K562 (cell line): ENCODE data around the gene RNF214. TPM values are rescaled to one million over a fixed set of nuclear protein-coding genes. Genes with fewer than 3 reads are reported as not detected.

ENCODE experiments used
- CBX5 ChIP-seq: IDR thresholded peaks from 2 replicates; pipeline ENCODE4 v1.6.1; 2014; ENCODE audit warnings: low read depth, borderline replicate concordance
- COPS2 ChIP-seq: fragments of 450-650 bp; conservative IDR thresholded peaks from 2 replicates; pipeline ENCODE4 v1.6.1; 2016; ENCODE audit warnings: mild to moderate bottlenecking, moderate library complexity
- DNMT1 ChIP-seq: fragments of 450-650 bp; IDR thresholded peaks from 2 replicates; pipeline ENCODE4 v1.6.1; 2016; ENCODE audit warnings: antibody characterized with exemption, mild to moderate bottlenecking
- FOXK2 ChIP-seq, 2 experiments: fragments of 450-650 bp; IDR thresholded peaks in 1 of 2; conservative IDR thresholded peaks in 1 of 2; 2 replicates each; pipeline ENCODE4 v1.6.1; 2016; ENCODE audit warnings: low read depth in 2 of 2, mild to moderate bottlenecking in 1 of 2
- MLLT1 ChIP-seq, 2 experiments: fragments of 450-650 bp; IDR thresholded peaks; 2 replicates each; pipeline ENCODE4 v1.6.1; 2016
- PCBP2 ChIP-seq: fragments of 200-400 bp; formaldehyde crosslinking; IDR thresholded peaks from 2 replicates; pipeline ENCODE4 v1.6.1; 2018; ENCODE audit warnings: low read length, low read depth, mild to moderate bottlenecking, moderate library complexity; ENCODE audit not compliant: poor library complexity, severe bottlenecking
- POLR2H ChIP-seq: IDR thresholded peaks from 2 replicates; pipeline ENCODE4 v1.6.1; 2016; ENCODE audit warnings: missing genetic modification characterization, low read depth, mild to moderate bottlenecking, control low read depth, missing compliant biosample characterization, moderate library complexity
- PURB ChIP-seq: sonication (generic); formaldehyde crosslinking; IDR thresholded peaks from 2 replicates; pipeline ENCODE4 v1.9.0; 2021; ENCODE audit warnings: low read depth, mild to moderate bottlenecking, missing genetic modification reagents
- RHOXF2B ChIP-seq: fragments of 250-450 bp; sonication (Bioruptor Pico); conservative IDR thresholded peaks from 2 replicates; pipeline ENCODE4 v1.5.1; 2021
- SIRT6 ChIP-seq: IDR thresholded peaks from one replicate; pipeline ENCODE4 v1.6.1; 2012; ENCODE audit warnings: low read depth, mild to moderate bottlenecking, control low read depth, inconsistent platforms, low read length, moderate library complexity
- SMAD3 ChIP-seq: fragments of 450-650 bp; formaldehyde crosslinking; conservative IDR thresholded peaks from 2 replicates; pipeline ENCODE4 v1.4.0; 2020; ENCODE audit warnings: mild to moderate bottlenecking
- SMARCA5 ChIP-seq: fragments of 450-650 bp; IDR thresholded peaks from 2 replicates; pipeline ENCODE4 v1.6.1; 2016
- VEZF1 ChIP-seq: fragments of 200-800 bp; sonication (Bioruptor generic); IDR thresholded peaks from 2 replicates; pipeline ENCODE4 v1.6.1; 2017; ENCODE audit warnings: missing genetic modification characterization, missing compliant biosample characterization
- ZNF134 ChIP-seq: fragments of 250-450 bp; sonication (Bioruptor Pico); conservative IDR thresholded peaks from 2 replicates; pipeline ENCODE4 v1.4.0; 2020
- ZNF274 ChIP-seq: IDR thresholded peaks from 2 replicates; pipeline ENCODE4 v1.6.1; 2011; ENCODE audit warnings: low read depth, mild to moderate bottlenecking, low read length, moderate library complexity, borderline replicate concordance
- ZNF408 ChIP-seq: fragments of 250-450 bp; sonication (Bioruptor Pico); IDR thresholded peaks from 2 replicates; pipeline ENCODE4 v1.4.0; 2020; ENCODE audit warnings: low read depth, mild to moderate bottlenecking, moderate library complexity
- ZNF778 ChIP-seq: fragments of 450-650 bp; formaldehyde crosslinking; IDR thresholded peaks from 2 replicates; pipeline ENCODE4 v1.4.0; 2020; ENCODE audit warnings: mild to moderate bottlenecking, moderate library complexity
- polyA plus RNA-seq, 8 experiments: library from polyadenylated mRNA; depleted of rRNA in 4 of 8; stranded (reverse) in 5 of 8; unstranded in 3 of 8; fragments of >200 nt; fragmentation: Nextera tagmentation in 2 of 8; fragmentation: Illumina TruSeq in 1 of 8; extraction: Ambion mirVana in 2 of 8; extraction: Trizol in 1 of 8; gene quantifications; 2 replicates each; pipeline versions ENCODE4 v1.2.1 to v1.2.3, GENCODE V29; 2011 to 2014; ENCODE audit warnings: inconsistent platforms in 1 of 8, missing spikeins in 1 of 8
- total RNA-seq, 7 experiments: library from RNA; depleted of rRNA in 6 of 7; stranded (reverse); fragments of >200 nt in 6 of 7; fragmentation: Illumina TruSeq in 2 of 7; extraction: Trizol in 2 of 7; gene quantifications; 2 replicates each; pipeline versions ENCODE4 v1.2.1 to v1.2.3, GENCODE V29; 2011 to 2021; ENCODE audit warnings: low replicate concordance in 1 of 7
- TF ChIP-seq, protein P1 (sequence below): fragments of 450-650 bp; formaldehyde crosslinking; IDR thresholded peaks from 2 replicates; pipeline ENCODE4 v1.4.0; 2020; ENCODE audit warnings: mild to moderate bottlenecking, mixed read lengths
- TF ChIP-seq, protein P2 (sequence below): fragments of 250-450 bp; sonication (Bioruptor Pico); IDR thresholded peaks from 2 replicates; pipeline ENCODE4 v1.5.0; 2020; ENCODE audit warnings: mild to moderate bottlenecking
- TF ChIP-seq, protein P3 (sequence below): sonication (generic); formaldehyde crosslinking; IDR thresholded peaks from 2 replicates; pipeline ENCODE4 v1.8.1; 2023; ENCODE audit warnings: mild to moderate bottlenecking, missing genetic modification reagents

RNF214 gene
- total and polyA plus RNA-seq, 9 of the 15 experiments (the other 6 are each of a cell fraction or from before 2014, with no cell fraction given): 6.6 to 24.8 (median 11.9) TPM

DNA sequence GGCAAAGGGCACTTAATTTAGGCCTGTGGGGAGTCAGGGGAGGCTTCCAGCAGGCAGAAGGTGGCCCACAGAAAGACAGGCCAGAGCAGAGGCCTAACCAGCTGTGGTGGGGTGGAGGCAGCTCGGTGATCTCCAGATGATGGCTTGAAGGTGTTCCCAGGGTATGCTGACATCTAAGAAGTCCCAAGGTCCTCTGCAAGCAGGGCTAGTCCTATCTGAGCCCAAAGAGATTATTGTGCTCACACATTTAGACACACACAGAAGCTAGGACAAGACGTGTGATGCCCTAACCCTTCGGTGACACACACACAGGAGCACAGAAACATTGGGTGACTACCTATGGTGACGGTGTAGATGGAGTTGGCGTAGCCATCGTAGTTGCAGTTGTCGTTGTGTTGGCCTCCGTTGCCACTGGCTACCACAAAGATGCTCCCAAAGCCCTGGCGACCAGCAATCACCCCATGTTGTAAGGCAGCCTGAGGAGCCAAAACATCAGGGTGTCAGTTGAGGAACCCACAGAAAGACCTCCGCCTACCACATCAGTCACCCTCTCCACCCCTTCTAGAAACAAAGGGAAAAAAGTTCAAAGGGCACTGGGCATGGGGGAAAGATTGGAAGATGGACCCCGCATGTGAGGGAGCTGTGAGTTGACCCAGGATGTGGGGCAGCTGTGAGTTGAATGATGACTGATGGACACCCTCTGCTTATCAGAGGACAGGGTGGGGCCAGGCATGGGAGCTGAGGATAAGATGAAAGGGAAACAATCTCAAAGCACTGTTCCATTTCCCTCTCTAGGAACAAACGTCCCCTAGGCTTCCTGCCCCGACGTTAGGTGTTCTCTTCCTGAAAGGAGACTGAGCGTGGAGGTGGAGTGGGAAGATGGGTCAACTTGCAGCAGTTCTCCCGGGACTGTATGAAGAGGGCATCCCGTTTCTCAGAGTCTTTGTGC lies 8.5 kb upstream of the RNF214 start (continued):
- no peak for TF ChIP-seq PURB (CRISPR knock-in tag)
- TF ChIP-seq SMARCA5: no peak
- TF ChIP-seq CBX5: no peak
- TF ChIP-seq, protein P1, sequence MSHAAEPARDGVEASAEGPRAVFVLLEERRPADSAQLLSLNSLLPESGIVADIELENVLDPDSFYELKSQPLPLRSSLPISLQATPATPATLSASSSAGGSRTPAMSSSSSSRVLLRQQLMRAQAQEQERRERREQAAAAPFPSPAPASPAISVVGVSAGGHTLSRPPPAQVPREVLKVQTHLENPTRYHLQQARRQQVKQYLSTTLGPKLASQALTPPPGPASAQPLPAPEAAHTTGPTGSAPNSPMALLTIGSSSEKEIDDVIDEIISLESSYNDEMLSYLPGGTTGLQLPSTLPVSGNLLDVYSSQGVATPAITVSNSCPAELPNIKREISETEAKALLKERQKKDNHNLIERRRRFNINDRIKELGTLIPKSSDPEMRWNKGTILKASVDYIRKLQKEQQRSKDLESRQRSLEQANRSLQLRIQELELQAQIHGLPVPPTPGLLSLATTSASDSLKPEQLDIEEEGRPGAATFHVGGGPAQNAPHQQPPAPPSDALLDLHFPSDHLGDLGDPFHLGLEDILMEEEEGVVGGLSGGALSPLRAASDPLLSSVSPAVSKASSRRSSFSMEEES: no peak
- no peak for TF ChIP-seq ZNF274
- TF ChIP-seq MLLT1 (IDR thresholded peaks at IDR 0.05): no peak
- TF ChIP-seq RHOXF2B: no peak
- no peak for TF ChIP-seq ZNF778 (CRISPR knock-in tag)
- no peak for TF ChIP-seq SMAD3 (CRISPR knock-in tag)
- TF ChIP-seq ZNF134 (CRISPR knock-in tag): no peak
- no peak for TF ChIP-seq ZNF408 (CRISPR knock-in tag)
- no peak for TF ChIP-seq SIRT6
- TF ChIP-seq VEZF1 (CRISPR knock-in tag): peak; percentile 45
- TF ChIP-seq, protein P2, sequence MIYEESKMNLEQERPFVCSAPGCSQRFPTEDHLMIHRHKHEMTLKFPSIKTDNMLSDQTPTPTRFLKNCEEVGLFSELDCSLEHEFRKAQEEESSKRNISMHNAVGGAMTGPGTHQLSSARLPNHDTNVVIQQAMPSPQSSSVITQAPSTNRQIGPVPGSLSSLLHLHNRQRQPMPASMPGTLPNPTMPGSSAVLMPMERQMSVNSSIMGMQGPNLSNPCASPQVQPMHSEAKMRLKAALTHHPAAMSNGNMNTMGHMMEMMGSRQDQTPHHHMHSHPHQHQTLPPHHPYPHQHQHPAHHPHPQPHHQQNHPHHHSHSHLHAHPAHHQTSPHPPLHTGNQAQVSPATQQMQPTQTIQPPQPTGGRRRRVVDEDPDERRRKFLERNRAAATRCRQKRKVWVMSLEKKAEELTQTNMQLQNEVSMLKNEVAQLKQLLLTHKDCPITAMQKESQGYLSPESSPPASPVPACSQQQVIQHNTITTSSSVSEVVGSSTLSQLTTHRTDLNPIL: no peak
- no peak for TF ChIP-seq PCBP2
- 0 out of 4 replicates have a peak, but pooled peaks of 1 of the 2 experiments have one; percentile 18 for TF ChIP-seq FOXK2 (conservative IDR thresholded peaks at IDR 0.05 in 1 of 2, IDR thresholded peaks at IDR 0.05 in 1 of 2; ENCODE audit: low read depth in 2 of 2)
- TF ChIP-seq COPS2: no peak
- TF ChIP-seq, protein P3, sequence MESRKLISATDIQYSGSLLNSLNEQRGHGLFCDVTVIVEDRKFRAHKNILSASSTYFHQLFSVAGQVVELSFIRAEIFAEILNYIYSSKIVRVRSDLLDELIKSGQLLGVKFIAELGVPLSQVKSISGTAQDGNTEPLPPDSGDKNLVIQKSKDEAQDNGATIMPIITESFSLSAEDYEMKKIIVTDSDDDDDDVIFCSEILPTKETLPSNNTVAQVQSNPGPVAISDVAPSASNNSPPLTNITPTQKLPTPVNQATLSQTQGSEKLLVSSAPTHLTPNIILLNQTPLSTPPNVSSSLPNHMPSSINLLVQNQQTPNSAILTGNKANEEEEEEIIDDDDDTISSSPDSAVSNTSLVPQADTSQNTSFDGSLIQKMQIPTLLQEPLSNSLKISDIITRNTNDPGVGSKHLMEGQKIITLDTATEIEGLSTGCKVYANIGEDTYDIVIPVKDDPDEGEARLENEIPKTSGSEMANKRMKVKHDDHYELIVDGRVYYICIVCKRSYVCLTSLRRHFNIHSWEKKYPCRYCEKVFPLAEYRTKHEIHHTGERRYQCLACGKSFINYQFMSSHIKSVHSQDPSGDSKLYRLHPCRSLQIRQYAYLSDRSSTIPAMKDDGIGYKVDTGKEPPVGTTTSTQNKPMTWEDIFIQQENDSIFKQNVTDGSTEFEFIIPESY (CRISPR knock-in tag): no peak
- TF ChIP-seq POLR2H (tag): no peak
- TF ChIP-seq DNMT1: no peak
